Measurements from ENCODE around the gene SOWAHA.

GRCh38 chr5:132815454-132815853 lies 2.4 kb downstream of the SOWAHA start:
- TF ChIP-seq EZH2 (IDR thresholded peaks at IDR 0.05; ENCODE audit: low read depth) (no peak), CTCF (conservative IDR thresholded peaks at IDR 0.05) (no peak)

Measured in PC-9 (cell line).